Fibroblast of gingiva (primary cell): ENCODE results near the gene MAP6.
"Not testable (repeated sequence)": the region's sequence is repeated elsewhere in the genome, so short reads cannot be mapped to it uniquely, and the experiment has no call there.

ENCODE experiments used
- DNase-seq: peaks from one replicate; pipeline ENCODE4 v3.0.0-alpha.2; 2011; ENCODE audit warnings: low read depth

Gene MAP6

GRCh38 chr11:75668451-75669297 is at the start of gene MAP6:
MAP6 (minus strand) TSS chr11:75669038; CDS start chr11:75668369, 669 bp downstream.
- DNase-seq, result no peak

- DNase-seq, result no peak
These were observed 49.0 kb upstream of the MAP6 start, which contains the start of gene MOGAT2 for GRCh38 chr11:75717608-75718418. MOGAT2 (plus strand) TSS chr11:75717838; CDS start chr11:75717889, 51 bp downstream.

- DNase-seq, result no peak
These were observed 47.8 kb upstream of the MAP6 start for GRCh38 chr11:75716659-75717058.

GRCh38 chr11:75715688-75716087 is 46.9 kb upstream of the MAP6 start:
- no peak for DNase-seq

- no peak for DNase-seq
These were observed 45.4 kb upstream of the MAP6 start for GRCh38 chr11:75714211-75714610.

- peak; percentile 55 for DNase-seq
These were observed 37.5 kb upstream of the MAP6 start for GRCh38 chr11:75706260-75706729.

GRCh38 chr11:75705541-75705940 is 36.7 kb upstream of the MAP6 start:
- no peak for DNase-seq

- DNase-seq, result no peak
These were observed 34.9 kb upstream of the MAP6 start for GRCh38 chr11:75703695-75704237.

- DNase-seq, result no peak
These were observed 32.1 kb upstream of the MAP6 start for GRCh38 chr11:75700940-75701339.

- no peak for DNase-seq
These were observed 29.2 kb upstream of the MAP6 start for GRCh38 chr11:75697906-75698581.

- DNase-seq, result no peak
These were observed 23.0 kb upstream of the MAP6 start for GRCh38 chr11:75691804-75692203.

GRCh38 chr11:75689863-75690609 is 21.2 kb upstream of the MAP6 start:
- no peak for DNase-seq

GRCh38 chr11:75683856-75684255 is 15.0 kb upstream of the MAP6 start:
- not testable (repeated sequence) for DNase-seq

GRCh38 chr11:75679566-75679965 is 10.7 kb upstream of the MAP6 start:
- no peak for DNase-seq

GRCh38 chr11:75678620-75679259 is 9.9 kb upstream of the MAP6 start:
- DNase-seq, result no peak

- no peak for DNase-seq
These were observed 9.1 kb upstream of the MAP6 start for GRCh38 chr11:75677909-75678308.

- DNase-seq, result no peak
These were observed 8.4 kb upstream of the MAP6 start for GRCh38 chr11:75677275-75677674.

GRCh38 chr11:75673977-75674582 is 5.2 kb upstream of the MAP6 start:
- peak; percentile 52 for DNase-seq

- peak; percentile 33 for DNase-seq
These were observed 897 bp downstream of the MAP6 start for GRCh38 chr11:75667831-75668450.
